H7 (cell line): ENCODE measurements around the gene PPP5C. TPM values are rescaled to one million over a fixed set of nuclear protein-coding genes. Genes with fewer than 3 reads are reported as not detected.

Experiments used
- DNase-seq: peaks from one replicate; pipeline ENCODE4 v3.0.0; 2012
- H3K27me3 ChIP-seq: 2 replicates; pipeline ENCODE4 v1.6.0; 2011; ENCODE audit warnings: mild to moderate bottlenecking, low read length; ENCODE audit not compliant: control insufficient read depth, insufficient read depth
- H3K36me3 ChIP-seq: replicated peaks from 2 replicates; pipeline ENCODE4 v1.5.1; 2011; ENCODE audit warnings: low read length; ENCODE audit not compliant: control insufficient read depth, insufficient read depth
- H3K4me3 ChIP-seq: 2 replicates; pipeline ENCODE4 v1.5.1; 2011; ENCODE audit warnings: low read depth, mild to moderate bottlenecking, control low read depth, low read length, moderate library complexity; ENCODE audit not compliant: insufficient read depth
- total RNA-seq: library from RNA; depleted of rRNA; stranded (reverse); fragments of >200 nt; shearing (Covaris generic); gene quantifications from 2 replicates; pipeline ENCODE4 v1.2.3, GENCODE V29; 2014

The PPP5C gene
- total RNA-seq, 1 experiment from 2014 or later, result 92.8 TPM

DNA sequence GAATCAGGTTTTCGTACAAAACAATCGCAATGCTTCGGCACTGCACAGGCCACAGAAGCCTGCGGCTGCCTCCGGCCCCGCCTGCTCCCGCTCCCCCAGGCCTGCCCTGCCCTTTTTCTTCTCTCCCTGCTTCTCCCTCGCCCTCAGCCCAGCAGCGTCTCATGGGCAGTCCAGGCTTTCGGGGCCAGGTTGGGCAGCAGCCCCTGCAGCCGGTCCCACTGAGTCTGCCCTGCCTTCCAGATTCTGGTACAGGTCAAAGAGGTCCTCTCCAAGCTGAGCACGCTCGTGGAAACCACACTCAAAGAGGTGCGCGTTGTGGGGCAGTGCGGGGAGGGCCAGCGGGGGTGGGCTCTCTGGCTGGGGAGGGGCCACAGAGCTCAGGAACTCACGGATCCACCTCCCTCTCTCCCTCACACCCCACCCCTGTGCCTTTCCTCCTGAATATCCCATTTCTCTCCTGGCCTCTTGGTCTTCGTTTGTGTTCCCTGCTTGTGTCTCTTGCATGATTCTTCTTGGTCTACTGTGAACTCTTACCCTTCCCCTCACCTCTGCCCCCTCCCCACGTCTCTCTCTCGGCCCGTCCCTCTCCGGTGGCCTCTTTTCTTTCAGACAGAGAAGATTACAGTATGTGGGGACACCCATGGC lies 36.4 kb downstream of the PPP5C start:
- Histone ChIP-seq H3K36me3 (peaks cover 30% of the 10 kb centered on the region), H3K4me3 (no peak overlapping the region)
- DNase-seq, result no peak

DNA sequence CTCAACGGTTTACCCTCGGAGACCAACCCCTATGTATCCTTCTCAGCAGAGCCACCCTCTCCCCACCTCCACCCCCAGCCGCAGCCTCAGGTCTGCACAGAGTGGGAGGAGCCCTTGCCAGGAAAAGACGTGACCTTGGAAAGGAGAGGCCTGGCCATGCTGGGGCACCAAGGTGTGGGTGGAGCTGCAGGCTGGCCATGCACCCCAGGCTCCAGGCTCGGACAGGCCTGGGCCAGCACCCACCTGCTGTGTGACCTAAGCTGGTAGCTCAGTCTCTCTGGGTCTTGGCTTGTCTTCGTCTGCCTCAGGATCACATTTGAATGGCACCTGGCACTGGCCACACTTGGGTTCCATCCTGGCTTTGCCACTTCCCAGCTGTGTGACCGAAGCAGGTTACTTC lies 37.0 kb downstream of the PPP5C start:
- Histone ChIP-seq H3K36me3 (peaks cover 30% of the 10 kb centered on the region), H3K27me3 (no peaks in the 10 kb centered on the region), H3K4me3 (no peak overlapping the region)
- DNase-seq, result no peak

More for the DNA sequence above, 36.4 kb downstream of the PPP5C start:
- no peaks in the 10 kb centered on the region for H3K27me3 ChIP-seq

GRCh38 chr19:46384396-46384795 lies 37.5 kb downstream of the PPP5C start:
- Histone ChIP-seq H3K4me3 (no peak overlapping the region), H3K27me3 (no peaks in the 10 kb centered on the region), H3K36me3 (peaks cover 31% of the 10 kb centered on the region)
- no peak for DNase-seq

- no peaks in the 10 kb centered on the region for H3K27me3 ChIP-seq
- no peak for DNase-seq
- no peak overlapping the region for H3K4me3 ChIP-seq
- peaks cover 35% of the 10 kb centered on the region for H3K36me3 ChIP-seq
Measured at GRCh38 chr19:46385636-46386035, 38.7 kb downstream of the PPP5C start.

GRCh38 chr19:46386151-46386550 lies 39.3 kb downstream of the PPP5C start:
- no peak for DNase-seq
- peaks cover 35% of the 10 kb centered on the region for H3K36me3 ChIP-seq
- no peaks in the 10 kb centered on the region for H3K27me3 ChIP-seq
- H3K4me3 ChIP-seq, result no peak overlapping the region

DNA sequence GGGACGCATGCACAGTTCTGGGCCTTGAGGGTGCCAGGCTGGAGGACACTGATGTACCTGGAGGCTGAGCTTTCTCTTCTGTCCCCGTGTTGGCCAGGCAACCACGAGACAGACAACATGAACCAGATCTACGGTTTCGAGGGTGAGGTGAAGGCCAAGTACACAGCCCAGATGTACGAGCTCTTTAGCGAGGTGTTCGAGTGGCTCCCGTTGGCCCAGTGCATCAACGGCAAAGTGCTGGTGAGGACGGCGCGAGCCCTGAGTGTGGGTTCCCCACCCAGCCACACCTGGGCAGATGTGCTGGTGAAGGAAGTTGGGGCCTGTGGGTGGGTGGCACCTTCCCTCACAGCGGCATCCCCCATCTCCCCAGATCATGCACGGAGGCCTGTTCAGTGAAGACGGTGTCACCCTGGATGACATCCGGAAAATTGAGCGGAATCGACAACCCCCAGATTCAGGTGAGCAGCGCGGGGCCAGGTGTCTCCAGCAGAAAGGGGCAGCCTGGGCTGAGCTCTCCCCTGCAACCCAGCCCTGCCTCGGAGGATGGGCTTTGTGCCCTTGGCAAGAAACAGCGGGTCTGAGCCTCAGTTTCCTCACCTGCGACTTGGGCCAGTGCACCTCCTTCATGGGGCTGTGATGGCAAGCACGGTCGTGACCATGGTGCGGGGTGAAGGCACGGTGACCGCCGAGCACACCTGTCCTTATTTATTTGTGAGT lies 40.3 kb downstream of the PPP5C start:
- no peak overlapping the region for H3K4me3 ChIP-seq
- H3K27me3 ChIP-seq, result no peaks in the 10 kb centered on the region
- H3K36me3 ChIP-seq, result peaks cover 35% of the 10 kb centered on the region
- DNase-seq, result no peak

DNA sequence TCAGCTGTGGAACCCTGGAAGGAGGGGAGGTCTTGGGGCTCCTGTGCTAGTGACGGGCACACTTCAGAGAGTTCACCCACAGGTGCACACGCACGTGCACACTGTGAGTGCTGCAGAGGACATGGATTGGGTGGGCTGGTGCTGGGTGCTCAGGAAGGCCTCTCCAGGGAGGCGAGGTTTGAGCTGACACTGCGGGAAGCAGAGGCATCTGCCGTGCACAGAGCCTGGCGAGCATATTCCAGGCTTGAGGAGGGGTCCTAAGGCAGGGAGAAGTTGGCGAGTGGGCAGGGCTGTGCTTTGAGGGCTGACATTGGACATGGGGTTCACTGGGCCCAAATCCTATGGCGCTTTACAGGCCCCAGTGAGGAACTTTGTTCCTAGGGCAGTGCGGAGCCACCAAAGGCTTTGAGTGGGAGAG lies 40.8 kb downstream of the PPP5C start:
- Histone ChIP-seq H3K27me3 (no peaks in the 10 kb centered on the region), H3K36me3 (peaks cover 34% of the 10 kb centered on the region), H3K4me3 (no peak overlapping the region)
- DNase-seq, result no peak

DNA sequence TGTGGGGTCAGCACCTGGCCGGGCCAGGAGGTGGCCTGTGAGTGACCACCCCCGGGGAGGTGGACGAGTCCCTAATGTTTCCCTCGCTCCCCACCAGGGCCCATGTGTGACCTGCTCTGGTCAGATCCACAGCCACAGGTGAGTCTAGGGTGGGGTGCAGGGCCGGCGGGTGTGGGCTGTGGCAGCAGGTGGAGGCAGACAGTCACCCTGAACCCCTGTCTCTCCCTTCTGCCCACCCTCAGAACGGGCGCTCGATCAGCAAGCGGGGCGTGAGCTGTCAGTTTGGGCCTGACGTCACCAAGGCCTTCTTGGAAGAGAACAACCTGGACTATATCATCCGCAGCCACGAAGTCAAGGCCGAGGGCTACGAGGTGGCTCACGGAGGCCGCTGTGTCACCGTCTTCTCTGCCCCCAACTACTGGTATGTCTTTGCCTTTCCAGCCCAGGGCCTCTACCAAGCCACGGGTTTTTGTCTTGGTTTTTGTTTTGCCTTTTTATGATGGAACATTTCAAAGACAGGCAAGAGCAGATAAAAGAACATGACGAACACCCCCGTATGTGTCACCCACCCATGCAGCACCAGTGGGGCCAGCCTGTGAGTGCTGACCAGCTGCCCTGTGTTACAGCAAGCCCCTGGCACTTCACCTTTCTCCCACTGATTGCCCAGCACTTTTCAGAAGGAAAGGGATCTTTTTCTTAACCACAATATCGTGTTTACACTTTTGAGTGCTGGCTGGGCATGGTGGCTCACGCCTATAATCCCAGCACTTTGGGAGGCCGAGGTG lies 41.6 kb downstream of the PPP5C start:
- Histone ChIP-seq H3K36me3 (peaks cover 30% of the 10 kb centered on the region), H3K4me3 (no peak overlapping the region), H3K27me3 (no peaks in the 10 kb centered on the region)
- DNase-seq, result no peak

- H3K36me3 ChIP-seq, result peaks cover 19% of the 10 kb centered on the region
- DNase-seq, result peak; percentile 86
Measured at GRCh38 chr19:46390121-46390858, 43.4 kb downstream of the PPP5C start.

GRCh38 chr19:46390866-46391265 lies 44.0 kb downstream of the PPP5C start:
- no peak for DNase-seq
- H3K36me3 ChIP-seq, result peaks cover 19% of the 10 kb centered on the region

More at GRCh38 chr19:46390121-46390858, 43.4 kb downstream of the PPP5C start:
- H3K4me3 ChIP-seq, result no peak overlapping the region
- H3K27me3 ChIP-seq, result no peaks in the 10 kb centered on the region

DNA sequence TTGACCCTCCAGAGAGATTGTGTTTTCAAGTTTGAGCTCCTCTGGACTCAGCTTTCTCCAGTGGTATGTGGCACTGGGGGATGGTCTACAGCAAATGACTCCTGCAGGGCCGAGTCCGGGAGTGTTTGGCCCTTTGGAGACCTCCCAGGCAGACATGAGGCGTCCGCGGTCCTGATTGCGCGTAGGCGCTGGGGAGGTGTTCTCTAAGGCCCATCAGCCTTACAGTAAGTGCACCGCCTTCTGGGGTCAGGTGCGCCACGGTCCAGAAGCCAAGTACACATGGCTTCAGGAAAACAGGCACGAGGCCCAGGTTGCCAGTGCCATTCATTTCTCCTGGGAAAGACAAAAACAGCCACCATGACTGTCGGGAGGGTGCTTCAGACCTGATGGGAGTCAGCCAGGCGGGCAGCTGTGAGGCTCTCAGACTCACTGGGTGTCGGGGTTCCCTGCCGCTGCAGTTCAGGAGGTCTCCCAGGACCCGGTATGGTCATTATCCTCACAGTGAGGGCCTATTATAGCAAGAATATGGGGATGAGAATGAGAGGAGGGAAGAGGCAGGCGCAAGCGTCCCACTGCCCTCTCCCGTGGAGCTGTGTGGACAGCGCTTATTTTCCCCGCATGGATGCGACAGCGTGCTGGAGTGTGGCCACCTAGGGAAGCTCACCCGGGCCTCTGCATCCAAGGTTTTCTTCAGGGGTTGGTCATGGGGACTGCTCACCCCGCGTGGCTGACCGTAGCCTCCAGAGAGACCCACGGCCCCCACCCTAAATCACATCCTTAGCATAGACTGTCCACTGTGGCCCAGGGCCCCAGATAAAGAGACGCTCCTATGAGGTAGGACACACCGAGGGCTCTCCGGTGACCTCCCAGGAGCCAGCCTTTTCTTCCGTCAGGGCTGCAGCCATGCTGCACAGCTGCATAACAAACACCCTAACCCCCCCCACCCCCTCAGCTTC lies 44.7 kb downstream of the PPP5C start:
- H3K4me3 ChIP-seq, result no peak overlapping the region
- H3K27me3 ChIP-seq, result no peaks in the 10 kb centered on the region
- H3K36me3 ChIP-seq, result peaks cover 17% of the 10 kb centered on the region
- DNase-seq, result no peak

More at GRCh38 chr19:46390866-46391265, 44.0 kb downstream of the PPP5C start:
- H3K27me3 ChIP-seq, result no peaks in the 10 kb centered on the region
- H3K4me3 ChIP-seq, result no peak overlapping the region

- peaks cover 12% of the 10 kb centered on the region for H3K36me3 ChIP-seq
- no peak overlapping the region for H3K4me3 ChIP-seq
- H3K27me3 ChIP-seq, result no peaks in the 10 kb centered on the region
- DNase-seq, result no peak
Measured at GRCh38 chr19:46392252-46392801, 45.4 kb downstream of the PPP5C start.

DNA sequence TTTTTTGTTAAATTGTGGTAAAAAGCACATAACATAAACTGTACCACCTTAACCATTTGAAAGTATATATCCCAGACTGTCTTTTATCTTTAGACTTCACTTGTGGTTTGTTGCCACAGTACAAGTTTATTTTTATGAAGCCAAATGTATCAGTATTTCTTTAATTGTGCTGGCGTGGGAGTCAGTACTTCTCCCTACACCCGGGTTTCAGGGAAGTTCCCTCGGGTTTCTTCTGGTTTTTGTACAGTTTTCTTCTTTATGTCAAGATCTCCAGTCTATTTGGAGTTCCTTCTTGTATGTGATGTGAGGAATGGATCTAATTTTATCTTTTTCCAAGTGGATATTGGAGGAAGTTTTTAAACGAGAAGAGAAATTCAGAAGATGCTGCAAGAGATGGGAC lies 46.0 kb downstream of the PPP5C start:
- DNase-seq, result no peak

More for the DNA sequence above, 46.0 kb downstream of the PPP5C start:
- Histone ChIP-seq H3K4me3 (no peak overlapping the region), H3K27me3 (no peaks in the 10 kb centered on the region), H3K36me3 (peaks cover 9% of the 10 kb centered on the region)
